ENCODE results near the gene SLC6A2.
"Not testable (repeated sequence)": the region's sequence is repeated elsewhere in the genome, so short reads cannot be mapped to it uniquely, and the experiment has no call there.

The SLC6A2 gene

GRCh38 chr16:55725055-55725777 lies 69.4 kb downstream of the SLC6A2 start:
- DNase-seq, result no peak

GRCh38 chr16:55728797-55729196 lies 73.0 kb downstream of the SLC6A2 start:
- no peak for DNase-seq

GRCh38 chr16:55730115-55730514 lies 74.3 kb downstream of the SLC6A2 start:
- DNase-seq, result no peak

DNA sequence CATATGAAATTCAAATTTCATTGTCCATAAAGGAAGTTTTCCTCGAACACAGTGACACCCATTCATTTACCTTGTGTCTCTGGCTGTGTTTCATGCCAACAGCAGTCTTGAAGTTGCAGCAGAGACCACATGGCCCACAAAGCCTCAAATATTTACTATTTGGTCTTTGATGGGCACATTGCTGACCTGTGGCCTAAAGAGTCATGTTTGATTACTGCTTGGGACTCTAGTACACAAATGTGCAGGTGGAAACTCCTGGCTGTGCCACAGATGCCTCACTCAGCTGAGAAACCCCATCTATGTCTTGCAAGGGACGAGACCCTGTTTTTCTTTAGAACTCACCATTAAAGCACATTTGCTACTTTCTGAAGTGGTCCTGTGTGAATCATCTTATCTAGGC lies 76.7 kb downstream of the SLC6A2 start:
- DNase-seq, result no peak

DNA sequence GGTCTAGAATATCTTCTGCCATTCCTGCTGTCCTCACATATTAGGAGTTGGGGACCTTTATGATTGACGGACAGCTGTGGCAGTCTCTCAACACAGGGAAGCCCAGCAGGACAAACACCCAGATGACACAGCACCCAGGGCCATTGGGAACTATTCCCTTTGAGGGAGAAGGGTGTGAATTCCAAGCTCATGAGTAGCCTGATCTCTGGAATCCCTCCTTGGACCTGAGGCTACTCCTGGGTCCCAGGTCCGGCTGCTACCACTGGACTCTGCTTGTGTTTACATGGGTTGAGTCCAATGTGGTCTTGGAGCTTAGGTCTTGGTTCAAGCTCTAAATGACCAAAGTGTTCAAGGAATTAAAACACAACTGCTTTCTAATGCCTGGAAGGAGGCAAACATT lies 78.9 kb downstream of the SLC6A2 start:
- DNase-seq, result no peak

DNA sequence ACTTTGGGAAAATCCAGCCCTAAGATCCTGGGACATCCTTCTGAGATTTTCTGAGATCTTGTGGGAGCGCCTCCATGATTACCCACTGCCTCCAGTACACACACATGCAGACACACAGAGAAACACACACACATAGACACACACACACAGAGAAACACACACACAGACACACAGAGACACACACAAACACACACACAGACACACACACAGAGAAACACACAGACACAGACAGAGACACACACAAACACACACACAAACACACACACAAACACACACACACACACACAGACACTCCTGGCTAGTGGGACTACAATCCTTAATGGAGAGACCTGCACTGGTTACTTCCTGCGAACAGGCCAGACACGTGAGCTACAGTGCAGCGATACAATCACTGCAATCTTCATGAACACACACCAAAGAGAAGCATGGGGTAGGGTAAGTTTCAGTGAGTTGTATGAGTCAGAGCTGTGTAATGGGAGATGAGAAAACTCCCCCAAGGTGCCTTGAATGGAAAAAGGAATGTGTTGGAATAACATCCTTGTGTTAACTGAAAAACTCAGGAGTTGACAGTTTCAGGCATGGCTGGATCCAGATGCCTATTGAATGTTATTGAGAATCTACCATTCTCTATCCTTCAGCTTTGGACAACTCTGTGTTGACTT lies 79.5 kb downstream of the SLC6A2 start:
- no peak for DNase-seq

DNA sequence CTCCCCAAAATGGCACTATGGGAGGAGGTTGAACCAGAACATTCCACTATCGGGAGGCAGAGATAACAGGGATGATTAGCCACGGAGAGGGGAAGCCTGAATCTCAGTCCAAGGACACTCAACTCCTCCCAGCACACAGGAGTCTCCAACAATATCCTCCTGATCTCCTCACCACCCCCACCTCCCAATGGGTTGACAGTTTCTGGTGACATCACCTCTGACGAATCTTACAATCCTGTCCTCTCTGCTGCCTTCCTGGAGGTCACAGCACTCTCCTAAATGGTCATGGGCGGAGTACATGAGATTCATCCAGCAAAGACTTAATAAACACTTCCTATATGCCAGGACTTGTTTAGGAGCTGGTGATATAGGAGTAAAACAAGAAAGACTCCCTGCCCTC lies 80.9 kb downstream of the SLC6A2 start:
- DNase-seq, result no peak

DNA sequence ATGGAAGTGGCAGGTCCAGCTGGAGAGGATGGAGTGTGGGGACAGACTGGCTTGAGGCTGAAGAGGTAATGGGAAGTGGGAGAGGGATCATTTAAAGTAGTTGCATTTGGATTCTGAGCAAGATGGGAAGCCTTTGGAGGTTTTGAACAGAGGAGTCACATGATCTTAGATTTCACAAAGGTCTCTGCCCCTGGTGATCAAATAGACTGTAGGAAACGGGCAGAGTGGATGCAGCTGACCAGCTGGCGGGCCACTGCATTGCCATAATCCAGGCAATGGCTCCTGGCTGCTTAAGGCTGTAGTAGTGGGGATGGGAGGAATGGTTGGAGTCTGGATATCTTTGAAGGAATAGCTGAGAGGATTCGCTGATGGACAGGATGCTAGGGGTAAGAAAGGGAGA lies 81.5 kb downstream of the SLC6A2 start:
- DNase-seq, result no peak

DNA sequence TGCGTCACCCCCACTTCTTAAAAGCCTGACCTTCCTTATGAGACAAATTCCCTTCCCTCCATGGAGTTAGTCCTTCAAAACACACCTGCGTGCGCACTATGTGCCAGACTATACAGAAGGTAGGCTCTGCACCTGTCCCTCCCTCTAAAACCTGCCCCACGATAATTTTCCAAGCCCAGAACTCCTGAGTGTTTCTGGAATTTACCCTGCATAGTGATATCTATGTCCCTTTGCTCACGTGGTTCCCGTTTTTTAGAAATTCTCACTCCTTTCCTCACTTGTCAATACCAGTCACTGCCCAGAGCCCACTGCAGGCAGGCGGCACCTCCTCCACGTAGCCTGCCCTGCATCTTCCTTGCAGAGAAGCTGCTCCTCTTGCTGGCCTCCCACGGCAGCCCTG lies 82.2 kb downstream of the SLC6A2 start:
- no peak for DNase-seq

GRCh38 chr16:55746081-55746480 lies 90.3 kb downstream of the SLC6A2 start:
- no peak for DNase-seq

- no peak for DNase-seq
Measured at GRCh38 chr16:55747785-55748184, 92.0 kb downstream of the SLC6A2 start.

DNA sequence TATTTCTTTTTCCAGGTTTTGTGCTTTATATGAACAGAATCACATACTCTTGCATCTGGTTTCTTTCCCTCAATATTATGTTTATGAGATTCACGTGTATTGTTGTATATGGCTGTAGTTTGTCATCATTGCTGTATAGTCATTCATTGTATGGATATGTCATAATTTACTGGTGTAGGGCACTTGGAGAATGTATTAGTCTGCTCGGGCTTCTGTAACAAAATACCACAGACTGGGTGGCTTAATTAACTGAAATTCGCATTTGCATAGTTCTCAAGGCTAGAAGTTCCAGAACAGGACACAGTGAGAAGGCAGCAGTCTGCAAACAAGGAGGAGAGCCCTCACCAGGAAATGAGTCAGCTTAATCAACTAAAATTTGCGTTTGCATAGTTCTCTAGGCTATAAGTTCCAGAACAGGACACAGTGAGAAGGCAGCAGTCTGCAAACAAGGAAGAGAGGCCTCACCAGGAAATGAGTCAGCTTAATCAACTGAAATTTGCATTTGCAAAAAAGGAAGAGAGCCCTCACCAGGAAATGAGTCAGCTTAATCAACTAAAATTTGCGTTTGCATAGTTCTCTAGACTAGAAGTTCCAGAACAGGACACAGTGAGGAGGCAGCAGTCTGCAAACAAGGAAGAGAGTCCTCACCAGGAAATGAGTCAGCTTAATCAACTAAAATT lies 96.8 kb downstream of the SLC6A2 start:
- not testable (repeated sequence) for DNase-seq

- not testable (repeated sequence) for DNase-seq
Measured at GRCh38 chr16:55753145-55753631, 97.4 kb downstream of the SLC6A2 start.

Measured in activated T-cell treated with anti-CD3 and anti-CD28 coated beads, Interleukin-2, amount 50 U/mL, for 1 hour (primary cell).